Measurements from ENCODE around the gene SPATA13.

SPATA13 gene

GRCh38 chr13:24182703-24183081 lies 22.2 kb downstream of the SPATA13 start:
- Mint-ChIP-seq H3K36me3 (peaks cover 5% of the 10 kb centered on the region), H3K4me3 (no peak overlapping the region), H3K4me1 (peaks cover 16% of the 10 kb centered on the region), H3K27ac (no peak overlapping the region), H3K27me3 (no peaks in the 10 kb centered on the region), H3K9me3 (peaks cover 12% of the 10 kb centered on the region)
- CTCF ChIA-PET, result interaction anchor here (1.2 kb wide), 1 partner anchor 21 kb away, joined by 3 read pairs; no protein-coding TSS in a partner anchor
- no peak for DNase-seq

GRCh38 chr13:24183741-24184182 lies 23.2 kb downstream of the SPATA13 start:
- H3K27ac Mint-ChIP-seq, result no peak overlapping the region
- peaks cover 5% of the 10 kb centered on the region for H3K36me3 Mint-ChIP-seq
- H3K4me3 Mint-ChIP-seq, result no peak overlapping the region
- H3K4me1 Mint-ChIP-seq, result peaks cover 19% of the 10 kb centered on the region
- H3K27me3 Mint-ChIP-seq, result no peaks in the 10 kb centered on the region
- no peak for DNase-seq
- CTCF ChIA-PET, result interaction anchor here (1.2 kb wide), 1 partner anchor 22 kb away, joined by 3 read pairs; no protein-coding TSS in a partner anchor
- peaks cover 12% of the 10 kb centered on the region for H3K9me3 Mint-ChIP-seq

- peaks cover 19% of the 10 kb centered on the region for H3K4me1 Mint-ChIP-seq
- H3K36me3 Mint-ChIP-seq, result peaks cover 5% of the 10 kb centered on the region
- no peak overlapping the region for H3K4me3 Mint-ChIP-seq
- no peak overlapping the region for H3K27ac Mint-ChIP-seq
- H3K27me3 Mint-ChIP-seq, result no peaks in the 10 kb centered on the region
- CTCF ChIA-PET, result no interaction called here
- DNase-seq, result no peak
- H3K9me3 Mint-ChIP-seq, result peaks cover 12% of the 10 kb centered on the region
Observed at GRCh38 chr13:24184265-24184841, 23.8 kb downstream of the SPATA13 start.

GRCh38 chr13:24184882-24185281 lies 24.4 kb downstream of the SPATA13 start:
- DNase-seq, result no peak
- H3K9me3 Mint-ChIP-seq, result peaks cover 11% of the 10 kb centered on the region
- H3K4me1 Mint-ChIP-seq, result peaks cover 19% of the 10 kb centered on the region
- CTCF ChIA-PET, result no interaction called here
- no peaks in the 10 kb centered on the region for H3K27me3 Mint-ChIP-seq
- H3K27ac Mint-ChIP-seq, result no peak overlapping the region
- no peak overlapping the region for H3K4me3 Mint-ChIP-seq
- H3K36me3 Mint-ChIP-seq, result peaks cover 5% of the 10 kb centered on the region

- no peaks in the 10 kb centered on the region for H3K27me3 Mint-ChIP-seq
- CTCF ChIA-PET, result no interaction called here
- H3K36me3 Mint-ChIP-seq, result peaks cover 5% of the 10 kb centered on the region
- DNase-seq, result no peak
- H3K9me3 Mint-ChIP-seq, result peaks cover 11% of the 10 kb centered on the region
- H3K4me3 Mint-ChIP-seq, result no peak overlapping the region
- no peak overlapping the region for H3K27ac Mint-ChIP-seq
- H3K4me1 Mint-ChIP-seq, result peaks cover 19% of the 10 kb centered on the region
Observed at GRCh38 chr13:24185591-24186232, 25.2 kb downstream of the SPATA13 start.

GRCh38 chr13:24187185-24187584 lies 26.7 kb downstream of the SPATA13 start:
- Mint-ChIP-seq H3K27ac (no peak overlapping the region), H3K4me3 (no peak overlapping the region), H3K4me1 (peaks cover 15% of the 10 kb centered on the region), H3K36me3 (peaks cover 1% of the 10 kb centered on the region), H3K27me3 (peaks cover under 1% of the 10 kb centered on the region), H3K9me3 (peaks cover 6% of the 10 kb centered on the region)
- DNase-seq, result no peak
- CTCF ChIA-PET, result interaction anchor here (1.2 to 1.3 kb wide), 2 partner anchors 133 to 166 kb away, joined by 3 to 4 read pairs; no protein-coding TSS in a partner anchor

GRCh38 chr13:24192057-24192810 lies 31.7 kb downstream of the SPATA13 start:
- CTCF ChIA-PET, result no interaction called here
- Mint-ChIP-seq H3K4me3 (no peak overlapping the region), H3K27ac (no peak overlapping the region), H3K4me1 (peaks cover 5% of the 10 kb centered on the region), H3K27me3 (peaks cover 4% of the 10 kb centered on the region), H3K9me3 (no peaks in the 10 kb centered on the region), H3K36me3 (no peaks in the 10 kb centered on the region)
- DNase-seq, result no peak

GRCh38 chr13:24192811-24193162 lies 32.3 kb downstream of the SPATA13 start:
- H3K27me3 Mint-ChIP-seq, result peaks cover 4% of the 10 kb centered on the region
- CTCF ChIA-PET, result no interaction called here
- H3K36me3 Mint-ChIP-seq, result no peaks in the 10 kb centered on the region
- no peaks in the 10 kb centered on the region for H3K9me3 Mint-ChIP-seq
- peaks cover 2% of the 10 kb centered on the region for H3K4me1 Mint-ChIP-seq
- H3K27ac Mint-ChIP-seq, result no peak overlapping the region
- DNase-seq, result no peak
- no peak overlapping the region for H3K4me3 Mint-ChIP-seq

GRCh38 chr13:24194447-24194846 lies 33.9 kb downstream of the SPATA13 start:
- Mint-ChIP-seq H3K4me1 (no peaks in the 10 kb centered on the region), H3K27me3 (peaks cover 4% of the 10 kb centered on the region), H3K4me3 (no peak overlapping the region), H3K9me3 (no peaks in the 10 kb centered on the region), H3K27ac (no peak overlapping the region), H3K36me3 (no peaks in the 10 kb centered on the region)
- DNase-seq, result no peak
- CTCF ChIA-PET, result interaction anchor here (1.1 kb wide), 1 partner anchor 142 kb away, joined by 4 read pairs; no protein-coding TSS in a partner anchor

- no peaks in the 10 kb centered on the region for H3K9me3 Mint-ChIP-seq
- CTCF ChIA-PET, result no interaction called here
Observed at GRCh38 chr13:24195626-24196025, 35.1 kb downstream of the SPATA13 start.

GRCh38 chr13:24196593-24197197 lies 36.2 kb downstream of the SPATA13 start:
- no peaks in the 10 kb centered on the region for H3K9me3 Mint-ChIP-seq
- H3K27ac Mint-ChIP-seq, result no peak overlapping the region
- H3K36me3 Mint-ChIP-seq, result no peaks in the 10 kb centered on the region
- H3K4me3 Mint-ChIP-seq, result no peak overlapping the region
- H3K4me1 Mint-ChIP-seq, result no peaks in the 10 kb centered on the region
- peaks cover 4% of the 10 kb centered on the region for H3K27me3 Mint-ChIP-seq
- CTCF ChIA-PET, result no interaction called here
- DNase-seq, result no peak

More at GRCh38 chr13:24195626-24196025, 35.1 kb downstream of the SPATA13 start:
- no peaks in the 10 kb centered on the region for H3K36me3 Mint-ChIP-seq
- peaks cover 4% of the 10 kb centered on the region for H3K27me3 Mint-ChIP-seq
- DNase-seq, result no peak
- H3K4me1 Mint-ChIP-seq, result no peaks in the 10 kb centered on the region
- H3K27ac Mint-ChIP-seq, result no peak overlapping the region
- H3K4me3 Mint-ChIP-seq, result no peak overlapping the region

- CTCF ChIA-PET, result interaction anchor here (1.5 kb wide), 1 partner anchor 38 kb away, joined by 4 read pairs; the partner anchor contains the start of gene SPATA13
- no peaks in the 10 kb centered on the region for H3K9me3 Mint-ChIP-seq
- peaks cover 15% of the 10 kb centered on the region for H3K4me1 Mint-ChIP-seq
- no peaks in the 10 kb centered on the region for H3K27me3 Mint-ChIP-seq
- no peaks in the 10 kb centered on the region for H3K36me3 Mint-ChIP-seq
- no peak for DNase-seq
- H3K27ac Mint-ChIP-seq, result no peak overlapping the region
- H3K4me3 Mint-ChIP-seq, result no peak overlapping the region
Observed at GRCh38 chr13:24199016-24199415, 38.5 kb downstream of the SPATA13 start.

- Mint-ChIP-seq H3K4me1 (peaks cover 32% of the 10 kb centered on the region), H3K4me3 (no peak overlapping the region), H3K27me3 (no peaks in the 10 kb centered on the region), H3K36me3 (no peaks in the 10 kb centered on the region), H3K27ac (no peak overlapping the region), H3K9me3 (no peaks in the 10 kb centered on the region)
- no peak for DNase-seq
- CTCF ChIA-PET, result no interaction called here
Observed at GRCh38 chr13:24202215-24202614, 41.7 kb downstream of the SPATA13 start.

- Mint-ChIP-seq H3K27ac (peak overlapping the region; percentile 42), H3K36me3 (no peaks in the 10 kb centered on the region), H3K4me3 (no peak overlapping the region), H3K9me3 (no peaks in the 10 kb centered on the region), H3K27me3 (no peaks in the 10 kb centered on the region), H3K4me1 (peaks cover 32% of the 10 kb centered on the region)
- CTCF ChIA-PET, result interaction anchor here (0.6 to 1.8 kb wide), 7 partner anchors 9 to 184 kb away, joined by 3 to 6 read pairs (median 3); no protein-coding TSS in a partner anchor
- DNase-seq, result no peak
Observed at GRCh38 chr13:24203273-24203672, 42.8 kb downstream of the SPATA13 start.
